Activated CD4-positive, alpha-beta T cell treated with anti-CD3 and anti-CD28 coated beads for 36 hours (primary cell): ENCODE results near the gene KRTAP5-7. TPM values are rescaled to one million over a fixed set of nuclear protein-coding genes. Genes with fewer than 3 reads are reported as not detected.

Experiments
- ATAC-seq: fragments of 200-7000 bp; cut with Tn5 transposase; one replicate; pipeline ENCODE4 v1.10.0; 2021; ENCODE audit warnings: mild to moderate bottlenecking, moderate library complexity
- CTCF ChIA-PET: fragments of 350-600 bp; sonication (Branson Sonifier 250); formaldehyde crosslinking; loops from one replicate; lab custom pipeline; 2021; ENCODE audit warnings: antibody characterized with exemption; lab: Charles Lee
- POLR2A ChIA-PET: fragments of 350-600 bp; sonication (Branson Sonifier 250); formaldehyde crosslinking; loops from one replicate; lab custom pipeline; 2021; ENCODE audit warnings: antibody characterized with exemption, inconsistent platforms; lab: Charles Lee
- DNase-seq: peaks from one replicate; pipeline ENCODE4 v3.0.0-alpha.2; 2020
- H3K27ac Mint-ChIP-seq: one replicate; pipeline ENCODE4 v1.8.0; 2021; ENCODE audit warnings: mixed read lengths
- H3K27me3 Mint-ChIP-seq: one replicate; pipeline ENCODE4 v1.8.0; 2021; ENCODE audit warnings: mixed read lengths
- H3K36me3 Mint-ChIP-seq: one replicate; pipeline ENCODE4 v1.8.0; 2021; ENCODE audit warnings: low read depth, mixed read lengths
- H3K4me1 Mint-ChIP-seq: one replicate; pipeline ENCODE4 v1.8.0; 2021; ENCODE audit warnings: mixed read lengths
- H3K4me3 Mint-ChIP-seq: one replicate; pipeline ENCODE4 v1.8.0; 2021; ENCODE audit warnings: mild to moderate bottlenecking, moderate library complexity, mixed read lengths
- H3K9me3 Mint-ChIP-seq: one replicate; pipeline ENCODE4 v1.8.0; 2021; ENCODE audit warnings: low read depth, mixed read lengths
- intact Hi-C, 2 experiments: fragments of 100-400 bp; cut with DNase I in 1 of 2; cut with micrococcal nuclease in 1 of 2; formaldehyde crosslinking; loops; one replicate each; pipeline versions ENCODE4 v1.14.2 to v1.15.1; 2022 to 2024; cut with DNase I, micrococcal nuclease
- total RNA-seq, 2 experiments: library from RNA; stranded (reverse); gene quantifications; one replicate each; pipeline ENCODE4 v1.2.3, GENCODE V29; 2021

Gene KRTAP5-7
- total RNA-seq, 2 experiments from 2014 or later: 0.16 TPM; not detected in 1

DNA sequence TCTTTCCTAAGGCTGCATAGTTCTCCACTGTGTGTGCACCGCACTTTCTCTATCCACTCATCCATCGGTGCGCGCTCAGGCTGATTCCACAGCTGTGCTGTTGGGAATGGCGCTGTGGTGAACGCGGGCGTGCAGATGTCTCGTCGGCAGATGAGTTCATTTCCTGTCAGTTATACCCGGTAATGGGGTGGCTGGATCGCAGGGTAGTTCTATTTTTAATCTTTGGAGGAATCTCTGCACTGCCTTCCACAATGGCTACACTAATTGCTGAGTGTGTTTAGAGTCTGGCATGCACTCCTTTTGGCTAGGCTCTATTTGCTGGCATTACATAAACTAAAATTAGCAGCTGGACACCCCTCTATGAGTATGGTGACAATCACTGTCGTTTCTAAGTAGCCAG lies 27.9 kb upstream of the KRTAP5-7 start:
- CTCF ChIA-PET: no interaction called here
- Mint-ChIP-seq H3K36me3 (peaks cover 68% of the 10 kb centered on the region), H3K9me3 (no peaks in the 10 kb centered on the region), H3K4me3 (no peak overlapping the region), H3K27me3 (no peaks in the 10 kb centered on the region), H3K4me1 (peaks cover 4% of the 10 kb centered on the region), H3K27ac (no peak overlapping the region)
- DNase-seq: peak; percentile 24
- ATAC-seq: peak; percentile 39
- intact Hi-C loops: no loop called here
- POLR2A ChIA-PET: no interaction called here

DNA sequence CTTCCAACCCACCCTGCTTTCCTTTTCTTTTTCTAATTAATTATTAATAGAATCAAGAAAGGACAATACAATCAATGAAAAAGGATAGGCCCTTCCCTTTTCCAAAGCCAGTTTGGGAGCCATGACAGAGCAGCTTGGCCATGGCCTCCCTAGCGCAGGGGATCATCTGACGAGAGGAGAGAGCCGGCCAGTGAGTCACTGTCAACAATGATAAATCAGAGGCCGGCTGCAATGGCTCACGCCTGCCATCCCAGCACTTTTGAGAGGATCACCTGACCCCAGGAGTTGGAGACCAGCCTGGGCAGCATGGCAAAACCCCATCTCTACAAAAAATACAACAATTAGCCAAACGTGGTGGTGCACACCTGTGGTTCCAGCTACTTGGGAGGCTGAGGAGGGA lies 27.5 kb upstream of the KRTAP5-7 start:
- H3K9me3 Mint-ChIP-seq: no peaks in the 10 kb centered on the region

DNA sequence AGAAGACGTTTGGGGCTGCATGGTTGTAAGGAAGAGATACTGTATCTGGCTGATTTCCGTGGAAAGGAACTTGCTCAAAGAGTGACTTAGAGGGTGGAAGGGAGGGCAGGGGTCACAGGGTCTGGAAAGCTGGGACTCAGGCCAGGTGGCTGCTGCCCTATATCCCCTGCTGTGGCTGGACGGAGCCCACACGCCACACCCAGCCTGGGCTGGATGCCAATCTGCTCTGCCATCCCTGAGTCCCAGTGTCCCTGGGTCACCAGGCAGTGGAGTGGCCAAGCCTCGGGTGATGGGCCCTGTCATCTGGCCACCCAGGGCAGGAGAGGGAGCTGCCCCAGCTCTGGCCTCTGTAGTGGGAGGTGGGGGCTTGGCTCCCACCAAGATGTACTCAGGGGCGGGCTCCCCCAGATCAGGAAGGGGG lies 26.5 kb upstream of the KRTAP5-7 start:
- Mint-ChIP-seq H3K27me3 (no peaks in the 10 kb centered on the region), H3K4me3 (no peak overlapping the region), H3K4me1 (peaks cover 4% of the 10 kb centered on the region), H3K27ac (no peak overlapping the region), H3K9me3 (peaks cover 4% of the 10 kb centered on the region), H3K36me3 (peaks cover 66% of the 10 kb centered on the region)
- ChIA-PET POLR2A (no interaction called here), CTCF (no interaction called here)
- intact Hi-C loops: no loop called here
- no peak for ATAC-seq
- DNase-seq: no peak

More for the DNA sequence above, 27.5 kb upstream of the KRTAP5-7 start:
- no peak for DNase-seq
- CTCF ChIA-PET: no interaction called here
- intact Hi-C loops: no loop called here
- POLR2A ChIA-PET: no interaction called here
- H3K4me1 Mint-ChIP-seq: peaks cover 4% of the 10 kb centered on the region
- no peak overlapping the region for H3K4me3 Mint-ChIP-seq
- H3K27ac Mint-ChIP-seq: no peak overlapping the region
- no peak for ATAC-seq
- H3K36me3 Mint-ChIP-seq: peaks cover 65% of the 10 kb centered on the region
- H3K27me3 Mint-ChIP-seq: no peaks in the 10 kb centered on the region

DNA sequence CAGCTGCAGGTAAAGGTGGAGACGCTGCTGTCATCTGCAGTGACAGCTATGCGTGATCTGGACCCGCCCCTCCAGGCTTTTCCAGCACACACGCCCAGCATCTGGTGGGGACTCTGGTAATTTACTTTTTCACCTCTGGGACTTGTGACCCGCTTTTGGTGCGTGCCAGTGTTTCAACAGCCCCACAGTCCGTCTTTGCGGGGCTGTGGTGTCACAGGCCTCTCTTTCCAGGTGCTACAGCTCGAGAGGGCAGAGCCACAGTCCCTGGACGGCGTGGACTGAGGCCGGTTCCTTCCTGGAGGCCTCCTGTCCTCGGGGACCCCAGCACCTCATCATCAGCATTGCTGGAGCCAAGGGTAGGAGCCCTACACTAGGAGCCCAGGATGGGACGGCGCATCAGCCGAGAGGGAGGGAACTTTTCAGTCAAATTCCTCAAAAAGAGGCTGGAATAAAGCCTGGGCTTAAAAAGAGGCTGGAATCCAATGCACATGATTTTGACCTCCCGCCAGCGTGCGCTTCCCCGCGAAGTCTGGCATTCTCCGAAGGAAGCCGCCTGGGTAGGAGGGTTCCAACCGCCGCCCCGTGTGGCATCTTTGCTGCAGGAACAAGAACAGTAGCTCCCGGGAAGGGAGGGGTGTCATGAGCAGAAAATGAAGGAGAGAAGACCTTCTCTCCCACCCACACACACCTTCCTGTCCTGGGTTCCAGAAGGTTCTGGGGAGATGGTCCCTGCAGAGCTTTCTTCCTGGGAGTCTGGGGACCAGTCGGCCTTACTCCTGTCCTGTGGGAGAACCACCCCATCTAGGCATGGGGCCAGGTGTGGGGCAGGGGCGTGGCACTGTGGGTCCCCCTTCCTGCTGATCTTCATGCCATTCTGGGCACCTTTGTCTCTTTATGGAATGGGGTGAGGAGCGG lies 25.7 kb upstream of the KRTAP5-7 start:
- no peaks in the 10 kb centered on the region for H3K27me3 Mint-ChIP-seq
- ATAC-seq (no peak), DNase-seq (no peak)
- peaks cover 4% of the 10 kb centered on the region for H3K4me1 Mint-ChIP-seq
- ChIA-PET POLR2A (no interaction called here), CTCF (no interaction called here)
- peaks cover 67% of the 10 kb centered on the region for H3K36me3 Mint-ChIP-seq
- no peak overlapping the region for H3K4me3 Mint-ChIP-seq
- intact Hi-C loops: no loop called here
- H3K27ac Mint-ChIP-seq: no peak overlapping the region
- peaks cover 4% of the 10 kb centered on the region for H3K9me3 Mint-ChIP-seq

DNA sequence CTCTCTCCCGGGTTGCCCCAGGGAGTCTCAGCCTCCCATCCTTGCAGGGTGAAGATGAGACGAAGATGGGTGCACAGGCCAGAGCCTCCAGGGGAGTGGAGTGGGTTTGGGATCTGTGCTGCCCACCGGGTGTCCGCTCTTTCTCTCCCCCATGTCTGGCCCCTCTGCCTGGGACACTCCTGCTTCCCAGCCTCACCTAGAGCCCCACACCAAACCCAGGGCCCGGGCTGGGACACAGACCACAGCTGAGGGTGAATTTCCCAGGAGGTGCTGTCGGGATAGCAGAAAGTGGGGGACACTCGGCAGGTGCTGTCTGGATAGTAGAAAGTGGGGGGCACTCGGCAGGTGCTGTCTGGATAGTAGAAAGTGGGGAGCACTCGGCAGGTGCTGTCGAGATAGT lies 25.0 kb upstream of the KRTAP5-7 start:
- intact Hi-C loops: no loop called here
- ATAC-seq (no peak), DNase-seq (no peak)
- H3K27ac Mint-ChIP-seq: no peak overlapping the region
- peaks cover 11% of the 10 kb centered on the region for H3K9me3 Mint-ChIP-seq
- no peaks in the 10 kb centered on the region for H3K27me3 Mint-ChIP-seq
- ChIA-PET POLR2A (no interaction called here), CTCF (no interaction called here)
- peaks cover 4% of the 10 kb centered on the region for H3K4me1 Mint-ChIP-seq
- no peak overlapping the region for H3K4me3 Mint-ChIP-seq
- peaks cover 64% of the 10 kb centered on the region for H3K36me3 Mint-ChIP-seq

DNA sequence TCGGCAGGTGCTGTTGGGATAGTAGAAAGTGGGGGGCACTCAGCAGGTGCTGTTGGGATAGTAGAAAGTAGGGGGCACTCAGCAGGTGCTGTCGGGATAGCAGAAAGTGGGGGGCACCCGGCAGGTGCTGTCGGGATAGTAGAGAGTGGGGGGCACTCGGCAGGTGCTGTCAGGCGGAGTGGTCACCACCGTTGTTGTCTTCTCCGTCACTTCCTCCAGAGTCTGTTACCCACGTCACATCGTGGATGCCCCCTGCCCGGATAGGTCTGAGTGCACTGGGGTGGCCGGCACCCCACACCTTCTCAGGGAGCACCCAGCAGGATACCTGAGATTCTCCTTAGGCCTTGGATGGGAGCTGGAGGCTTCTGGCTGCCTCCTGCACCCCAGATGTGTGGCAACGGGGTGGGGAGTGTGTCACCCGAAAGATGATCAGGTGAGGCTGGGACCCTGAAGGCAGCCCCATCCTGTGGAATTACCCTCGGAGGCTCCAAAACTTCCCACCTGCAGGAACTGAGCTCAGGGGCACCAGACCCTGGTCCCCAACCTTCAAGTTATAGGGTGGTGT lies 24.1 kb upstream of the KRTAP5-7 start:
- Mint-ChIP-seq H3K4me3 (no peak overlapping the region), H3K9me3 (peaks cover 16% of the 10 kb centered on the region), H3K4me1 (peaks cover 4% of the 10 kb centered on the region), H3K36me3 (peaks cover 55% of the 10 kb centered on the region), H3K27ac (no peak overlapping the region), H3K27me3 (no peaks in the 10 kb centered on the region)
- no peak for DNase-seq
- ChIA-PET POLR2A (no interaction called here), CTCF (no interaction called here)
- no peak for ATAC-seq
- intact Hi-C loops: no loop called here

DNA sequence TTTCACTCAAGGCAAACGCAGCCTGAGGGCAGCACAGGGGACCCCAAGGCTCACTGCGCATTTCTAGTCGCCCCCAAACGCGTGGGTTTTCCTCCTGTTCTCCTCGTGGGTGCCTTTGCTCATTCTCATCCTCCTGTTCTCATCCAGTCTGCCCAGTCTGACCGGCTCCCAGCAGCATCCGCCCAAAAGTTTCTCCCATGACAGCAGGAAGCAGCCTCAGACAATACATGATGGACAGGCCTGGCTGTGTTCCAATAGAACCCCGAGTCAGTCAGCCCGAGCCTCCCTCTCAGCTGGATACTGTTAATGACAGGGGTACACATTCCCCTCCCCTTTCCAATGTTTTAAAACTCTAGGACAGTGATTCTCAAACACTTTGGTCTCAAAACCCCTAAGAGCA lies 22.5 kb upstream of the KRTAP5-7 start:
- Mint-ChIP-seq H3K27me3 (no peaks in the 10 kb centered on the region), H3K36me3 (peaks cover 43% of the 10 kb centered on the region), H3K4me3 (no peak overlapping the region), H3K27ac (no peak overlapping the region), H3K4me1 (no peaks in the 10 kb centered on the region), H3K9me3 (peaks cover 22% of the 10 kb centered on the region)
- ChIA-PET POLR2A (no interaction called here), CTCF (no interaction called here)
- ATAC-seq (no peak), DNase-seq (no peak)
- intact Hi-C loops: no loop called here

DNA sequence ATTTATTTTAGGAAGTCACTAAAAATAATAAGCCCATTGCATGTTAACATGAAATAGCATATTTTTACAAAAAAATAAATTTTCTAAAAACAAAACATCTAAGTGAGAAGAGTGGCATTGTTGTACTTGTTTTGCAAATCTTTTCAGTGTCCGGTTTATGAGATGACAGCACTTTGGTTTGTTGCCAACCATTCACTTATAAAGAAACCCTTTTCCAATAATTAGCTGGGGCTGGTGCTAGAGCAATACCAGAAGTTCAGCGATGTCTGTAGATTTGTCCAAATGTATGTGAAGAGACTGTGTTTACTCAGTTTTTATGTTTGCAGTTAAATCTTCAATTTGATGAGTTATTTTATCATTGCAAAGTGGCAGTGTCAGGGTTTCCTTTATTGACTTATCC lies 22.1 kb upstream of the KRTAP5-7 start:
- ATAC-seq (no peak), DNase-seq (no peak)
- Mint-ChIP-seq H3K4me3 (no peak overlapping the region), H3K27ac (no peak overlapping the region), H3K36me3 (peaks cover 43% of the 10 kb centered on the region), H3K4me1 (no peaks in the 10 kb centered on the region), H3K27me3 (no peaks in the 10 kb centered on the region), H3K9me3 (peaks cover 27% of the 10 kb centered on the region)
- POLR2A ChIA-PET: no interaction called here
- CTCF ChIA-PET: no interaction called here
- intact Hi-C loops: no loop called here

DNA sequence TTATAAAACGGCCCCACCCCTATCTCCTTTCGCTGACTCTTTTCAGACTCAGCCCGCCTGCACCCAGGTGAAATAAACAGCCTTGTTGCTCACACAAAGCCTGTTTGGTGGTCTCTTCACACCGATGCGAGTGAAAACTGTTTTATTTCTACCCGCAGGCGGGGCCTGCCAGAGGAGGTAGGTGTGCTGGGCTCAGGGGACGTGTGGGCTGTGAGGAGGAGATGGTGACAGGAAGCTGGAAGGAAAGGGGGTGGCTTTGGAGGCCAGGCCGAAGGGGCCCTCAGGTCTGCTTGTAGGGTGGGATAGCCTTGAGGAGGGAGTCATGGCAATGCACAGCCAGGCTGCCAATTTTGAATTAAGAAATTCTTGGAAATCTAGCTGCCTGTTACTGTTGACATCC lies 21.3 kb upstream of the KRTAP5-7 start:
- CTCF ChIA-PET: no interaction called here
- intact Hi-C loops: no loop called here
- Mint-ChIP-seq H3K4me1 (no peaks in the 10 kb centered on the region), H3K27me3 (no peaks in the 10 kb centered on the region), H3K4me3 (no peak overlapping the region), H3K36me3 (peaks cover 36% of the 10 kb centered on the region), H3K9me3 (peaks cover 27% of the 10 kb centered on the region), H3K27ac (no peak overlapping the region)
- ATAC-seq (no peak), DNase-seq (no peak)
- POLR2A ChIA-PET: no interaction called here

DNA sequence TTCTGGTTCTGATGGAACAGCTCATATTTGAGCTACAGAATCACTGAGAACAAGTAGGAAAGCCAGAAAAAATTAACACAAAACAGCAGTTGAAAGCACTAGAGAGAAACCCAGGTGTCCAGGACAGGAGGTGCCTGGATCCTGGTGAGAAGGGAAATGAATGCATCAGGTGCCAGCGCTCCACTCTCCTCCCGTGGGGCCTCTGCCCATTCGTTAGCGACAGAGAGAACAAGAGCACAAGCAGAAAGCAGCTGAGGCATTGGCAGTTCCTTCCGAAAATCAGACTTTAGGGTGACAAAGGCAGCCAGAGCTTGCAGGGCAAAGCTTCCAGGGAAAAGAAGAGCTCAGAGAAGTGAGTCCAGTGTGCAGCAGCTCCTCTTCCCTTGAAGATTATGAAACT lies 20.0 kb upstream of the KRTAP5-7 start:
- Mint-ChIP-seq H3K27ac (no peak overlapping the region), H3K4me3 (no peak overlapping the region), H3K36me3 (peaks cover 27% of the 10 kb centered on the region), H3K9me3 (peaks cover 33% of the 10 kb centered on the region), H3K27me3 (no peaks in the 10 kb centered on the region), H3K4me1 (no peaks in the 10 kb centered on the region)
- POLR2A ChIA-PET: no interaction called here
- intact Hi-C loops: no loop called here
- ATAC-seq (no peak), DNase-seq (no peak)
- CTCF ChIA-PET: interaction anchor here (1.0 kb wide), 1 partner anchor 14 kb away, joined by 3 read pairs; no protein-coding TSS in a partner anchor

DNA sequence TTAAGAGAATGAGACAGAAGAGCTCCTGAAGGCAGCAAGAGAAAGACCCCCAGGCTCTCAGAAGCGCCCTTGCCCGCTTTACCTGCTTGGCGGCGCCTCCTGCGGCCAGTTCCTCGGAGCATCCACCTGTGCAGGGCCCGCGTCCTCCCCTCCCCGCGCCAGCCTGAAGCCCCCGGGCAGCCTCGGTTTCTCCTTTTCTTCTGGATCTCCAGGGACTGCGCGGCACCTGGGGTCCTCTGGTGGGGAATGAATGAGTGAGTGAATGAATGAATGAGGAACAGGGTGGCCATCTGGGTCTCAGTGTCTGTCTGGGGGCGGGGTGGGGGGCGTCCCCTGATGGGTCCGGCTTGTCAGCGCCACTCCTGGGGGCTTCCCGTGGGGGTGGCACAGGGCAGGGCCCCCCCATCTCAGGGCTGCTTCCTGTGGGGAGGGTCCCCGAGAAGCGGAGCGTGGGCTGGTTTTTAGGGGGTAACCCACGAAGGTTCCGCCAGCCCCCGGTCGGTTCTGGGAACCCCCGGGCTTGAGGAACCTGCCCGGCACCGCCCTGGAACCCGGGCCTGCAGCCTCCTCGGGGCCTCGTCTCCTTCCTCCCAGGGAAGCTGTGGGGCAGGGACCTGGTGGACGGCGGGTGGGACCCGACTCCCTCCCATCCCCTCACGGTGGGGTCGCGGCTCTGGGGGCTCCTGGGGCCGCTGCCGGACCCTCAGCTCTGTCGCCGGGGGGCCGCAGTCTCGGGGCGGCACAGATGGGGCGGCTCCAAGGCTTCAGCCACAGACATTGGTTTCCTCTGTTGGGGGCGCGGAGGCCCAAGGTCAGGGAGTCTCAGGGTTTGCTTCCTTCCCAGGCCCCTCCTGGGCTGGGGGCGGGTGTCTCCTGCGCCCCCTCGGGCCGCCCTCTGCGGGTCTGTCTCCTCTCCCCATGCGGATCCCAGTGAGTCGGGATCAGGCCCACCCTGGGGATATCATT lies 8.3 kb upstream of the KRTAP5-7 start:
- intact Hi-C loops: no loop called here
- Mint-ChIP-seq H3K36me3 (no peaks in the 10 kb centered on the region), H3K27me3 (no peaks in the 10 kb centered on the region), H3K4me1 (no peaks in the 10 kb centered on the region), H3K9me3 (peaks cover 3% of the 10 kb centered on the region), H3K4me3 (no peak overlapping the region), H3K27ac (no peak overlapping the region)
- ATAC-seq: no peak
- ChIA-PET POLR2A (no interaction called here), CTCF (no interaction called here)
- no peak for DNase-seq
